GM10266 (cell line): ENCODE data around the gene EIF6.

ENCODE experiments used
- DNase-seq: peaks from one replicate; pipeline ENCODE4 v3.0.0; 2012; ENCODE audit errors: extremely low spot score
- TF ChIP-seq, protein P1 (sequence below): IDR thresholded peaks from 2 replicates; pipeline ENCODE4 v1.5.1; 2012; ENCODE audit warnings: mild to moderate bottlenecking, low read depth; ENCODE audit not compliant: control insufficient read depth, insufficient read depth; ENCODE audit errors: missing control alignments

Gene EIF6

GRCh38 chr20:35238170-35238569 lies 46.4 kb downstream of the EIF6 start:
- TF ChIP-seq, protein P1, sequence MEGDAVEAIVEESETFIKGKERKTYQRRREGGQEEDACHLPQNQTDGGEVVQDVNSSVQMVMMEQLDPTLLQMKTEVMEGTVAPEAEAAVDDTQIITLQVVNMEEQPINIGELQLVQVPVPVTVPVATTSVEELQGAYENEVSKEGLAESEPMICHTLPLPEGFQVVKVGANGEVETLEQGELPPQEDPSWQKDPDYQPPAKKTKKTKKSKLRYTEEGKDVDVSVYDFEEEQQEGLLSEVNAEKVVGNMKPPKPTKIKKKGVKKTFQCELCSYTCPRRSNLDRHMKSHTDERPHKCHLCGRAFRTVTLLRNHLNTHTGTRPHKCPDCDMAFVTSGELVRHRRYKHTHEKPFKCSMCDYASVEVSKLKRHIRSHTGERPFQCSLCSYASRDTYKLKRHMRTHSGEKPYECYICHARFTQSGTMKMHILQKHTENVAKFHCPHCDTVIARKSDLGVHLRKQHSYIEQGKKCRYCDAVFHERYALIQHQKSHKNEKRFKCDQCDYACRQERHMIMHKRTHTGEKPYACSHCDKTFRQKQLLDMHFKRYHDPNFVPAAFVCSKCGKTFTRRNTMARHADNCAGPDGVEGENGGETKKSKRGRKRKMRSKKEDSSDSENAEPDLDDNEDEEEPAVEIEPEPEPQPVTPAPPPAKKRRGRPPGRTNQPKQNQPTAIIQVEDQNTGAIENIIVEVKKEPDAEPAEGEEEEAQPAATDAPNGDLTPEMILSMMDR: no peak
- DNase-seq: no peak

DNA sequence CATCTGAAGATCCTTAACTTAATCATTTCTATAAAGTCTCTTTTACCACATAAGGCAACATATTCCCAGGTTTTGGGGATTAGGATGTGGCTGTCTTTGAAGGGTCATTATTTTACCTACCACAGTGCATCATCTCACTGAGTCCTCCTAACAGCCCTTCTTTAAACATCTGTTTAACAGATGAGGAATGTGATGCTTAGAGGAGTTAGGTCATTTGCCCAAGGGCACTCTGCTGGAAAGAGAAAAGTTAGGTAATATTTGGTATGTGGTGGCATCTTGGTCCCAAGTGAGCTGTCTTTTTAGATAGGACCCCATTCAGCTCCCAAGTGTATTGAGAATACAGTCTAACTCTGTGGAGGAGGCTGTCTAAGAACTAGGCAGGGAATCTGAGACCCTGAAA lies 47.1 kb downstream of the EIF6 start:
- TF ChIP-seq, protein P1: no peak
- no peak for DNase-seq

DNA sequence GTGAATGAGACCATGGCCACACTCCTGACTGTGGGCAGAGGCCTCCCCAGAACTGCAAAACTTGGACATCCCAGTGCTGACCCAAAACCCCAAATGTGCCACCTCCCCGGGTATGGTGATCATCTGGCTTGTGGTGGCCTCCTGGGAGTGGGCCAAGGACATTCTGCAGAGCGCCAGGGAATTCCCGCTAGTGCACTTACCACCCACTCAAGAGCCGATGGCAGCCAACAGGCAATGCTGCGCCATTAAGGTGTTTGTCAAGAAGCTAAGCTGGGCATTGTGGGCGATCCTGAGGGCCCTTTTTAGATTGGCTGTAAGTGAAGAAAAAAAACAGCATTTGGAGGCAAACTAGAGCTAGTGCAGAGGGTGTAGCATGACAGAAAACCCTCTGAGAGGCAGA lies 48.7 kb downstream of the EIF6 start:
- DNase-seq: no peak

GRCh38 chr20:35232575-35232974 lies 52.0 kb downstream of the EIF6 start:
- DNase-seq: no peak
- TF ChIP-seq, protein P1: no peak

More for the DNA sequence above, 48.7 kb downstream of the EIF6 start:
- TF ChIP-seq, protein P1: no peak
